ENCODE data around the gene CASK. TPM values are rescaled to one million over a fixed set of nuclear protein-coding genes. Genes with fewer than 3 reads are reported as not detected.
"Not testable (repeated sequence)": the region's sequence is repeated elsewhere in the genome, so short reads cannot be mapped to it uniquely, and the experiment has no call there.

CASK gene
- total RNA-seq, 1 donor from 2014 or later = 30.2 TPM

GRCh38 chrX:41703574-41704029 lies 219.8 kb downstream of the CASK start:
- DNase-seq (ENCODE audit: low spot score) = no peak

- DNase-seq (ENCODE audit: low spot score) = no peak
Observed at GRCh38 chrX:41695426-41695825, 227.9 kb downstream of the CASK start.

- DNase-seq (ENCODE audit: low spot score) = no peak
Observed at GRCh38 chrX:41693024-41693423, 230.3 kb downstream of the CASK start.

GRCh38 chrX:41692162-41692749 lies 231.1 kb downstream of the CASK start:
- DNase-seq (ENCODE audit: low spot score) = no peak

- no peak for DNase-seq (ENCODE audit: low spot score)
Observed at GRCh38 chrX:41689711-41690110, 233.6 kb downstream of the CASK start.

GRCh38 chrX:41688835-41689234 lies 234.5 kb downstream of the CASK start, which contains the start of gene GPR34:
Gene GPR34, plus strand, starts transcription at chrX:41688973. Its CDS starts 6,661 bp downstream, at chrX:41695634.
- no peak for DNase-seq (ENCODE audit: low spot score)

- no peak for DNase-seq (ENCODE audit: low spot score)
Observed at GRCh38 chrX:41688156-41688555, 235.2 kb downstream of the CASK start.

- no peak for DNase-seq (ENCODE audit: low spot score)
Observed at GRCh38 chrX:41686788-41687187, 236.6 kb downstream of the CASK start.

- DNase-seq (ENCODE audit: low spot score) = no peak
Observed at GRCh38 chrX:41684940-41685339, 238.4 kb downstream of the CASK start.

GRCh38 chrX:41684138-41684537 lies 239.2 kb downstream of the CASK start:
- DNase-seq (ENCODE audit: low spot score) = no peak

- DNase-seq (ENCODE audit: low spot score) = no peak
Observed at GRCh38 chrX:41677183-41678060, 245.9 kb downstream of the CASK start.

- DNase-seq (ENCODE audit: low spot score) = not testable (repeated sequence)
Observed at GRCh38 chrX:41676361-41676760, 247.0 kb downstream of the CASK start.

- DNase-seq (ENCODE audit: low spot score) = no peak
Observed at GRCh38 chrX:41672643-41673042, 250.7 kb downstream of the CASK start.

- no peak for DNase-seq (ENCODE audit: low spot score)
Observed at GRCh38 chrX:41671082-41671481, 252.3 kb downstream of the CASK start.

- DNase-seq (ENCODE audit: low spot score) = no peak
Observed at GRCh38 chrX:41670112-41670511, 253.2 kb downstream of the CASK start.

GRCh38 chrX:41667631-41668030 lies 255.7 kb downstream of the CASK start:
- no peak for DNase-seq (ENCODE audit: low spot score)

- no peak for DNase-seq (ENCODE audit: low spot score)
Observed at GRCh38 chrX:41666251-41666650, 257.1 kb downstream of the CASK start.

- no peak for DNase-seq (ENCODE audit: low spot score)
Observed at GRCh38 chrX:41665686-41666085, 257.7 kb downstream of the CASK start.

- no peak for DNase-seq (ENCODE audit: low spot score)
Observed at GRCh38 chrX:41664908-41665307, 258.4 kb downstream of the CASK start.

GRCh38 chrX:41664375-41664901 lies 258.9 kb downstream of the CASK start:
- no peak for DNase-seq (ENCODE audit: low spot score)

GRCh38 chrX:41661366-41662095 lies 261.8 kb downstream of the CASK start:
- no peak for DNase-seq (ENCODE audit: low spot score)

GRCh38 chrX:41655631-41656030 lies 267.7 kb downstream of the CASK start:
- DNase-seq (ENCODE audit: low spot score) = no peak

Measured in mesenteric fat pad (tissue), 1 donor.